ENCODE results near the gene BLTP2.

- TF ChIP-seq ZNF8 (CRISPR knock-in tag; IDR thresholded peaks at IDR 0.05) (no peak), CSDC2 (CRISPR knock-in tag; IDR thresholded peaks at IDR 0.05) (no peak), ZFP3 (CRISPR knock-in tag; IDR thresholded peaks at IDR 0.05) (no peak), ZFP30 (CRISPR knock-in tag; IDR thresholded peaks at IDR 0.05) (no peak), OSR1 (CRISPR knock-in tag; IDR thresholded peaks at IDR 0.05) (no peak), ISL1 (CRISPR knock-in tag; IDR thresholded peaks at IDR 0.05) (no peak)
- TF ChIP-seq, protein P1, sequence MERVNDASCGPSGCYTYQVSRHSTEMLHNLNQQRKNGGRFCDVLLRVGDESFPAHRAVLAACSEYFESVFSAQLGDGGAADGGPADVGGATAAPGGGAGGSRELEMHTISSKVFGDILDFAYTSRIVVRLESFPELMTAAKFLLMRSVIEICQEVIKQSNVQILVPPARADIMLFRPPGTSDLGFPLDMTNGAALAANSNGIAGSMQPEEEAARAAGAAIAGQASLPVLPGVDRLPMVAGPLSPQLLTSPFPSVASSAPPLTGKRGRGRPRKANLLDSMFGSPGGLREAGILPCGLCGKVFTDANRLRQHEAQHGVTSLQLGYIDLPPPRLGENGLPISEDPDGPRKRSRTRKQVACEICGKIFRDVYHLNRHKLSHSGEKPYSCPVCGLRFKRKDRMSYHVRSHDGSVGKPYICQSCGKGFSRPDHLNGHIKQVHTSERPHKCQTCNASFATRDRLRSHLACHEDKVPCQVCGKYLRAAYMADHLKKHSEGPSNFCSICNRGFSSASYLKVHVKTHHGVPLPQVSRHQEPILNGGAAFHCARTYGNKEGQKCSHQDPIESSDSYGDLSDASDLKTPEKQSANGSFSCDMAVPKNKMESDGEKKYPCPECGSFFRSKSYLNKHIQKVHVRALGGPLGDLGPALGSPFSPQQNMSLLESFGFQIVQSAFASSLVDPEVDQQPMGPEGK (CRISPR knock-in tag; IDR thresholded peaks at IDR 0.05; ENCODE audit: borderline replicate concordance): no peak
These were observed 10.6 kb downstream of the BLTP2 start for GRCh38 chr17:28634206-28634865.
